HFFc6 (cell line): Measurements from ENCODE around the gene DPYSL4. TPM values are rescaled to one million over a fixed set of nuclear protein-coding genes. Genes with fewer than 3 reads are reported as not detected.

ENCODE experiments used
- DNase-seq: peaks from one replicate; pipeline ENCODE4 v3.0.0-alpha.2; 2018
- H3K27ac Mint-ChIP-seq: 2 replicates; pipeline ENCODE4 v1.8.0; 2020; ENCODE audit warnings: mild to moderate bottlenecking, mixed read lengths
- H3K27me3 Mint-ChIP-seq: 2 replicates; pipeline ENCODE4 v1.8.0; 2021; ENCODE audit warnings: mild to moderate bottlenecking, moderate library complexity, mixed read lengths; ENCODE audit not compliant: insufficient read depth
- H3K36me3 Mint-ChIP-seq: 2 replicates; pipeline ENCODE4 v1.8.0; 2021; ENCODE audit warnings: low read depth, mixed read lengths
- H3K4me1 Mint-ChIP-seq: 2 replicates; pipeline ENCODE4 v1.8.0; 2020; ENCODE audit warnings: low read depth, mixed read lengths
- H3K4me3 Mint-ChIP-seq: 2 replicates; pipeline ENCODE4 v1.8.0; 2020; ENCODE audit warnings: mild to moderate bottlenecking, moderate library complexity, mixed read lengths
- H3K9me3 Mint-ChIP-seq: 2 replicates; pipeline ENCODE4 v1.8.0; 2020; ENCODE audit warnings: mild to moderate bottlenecking, mixed read lengths
- CTCF ChIP-seq: fragments of 200-600 bp; sonication (generic); IDR thresholded peaks from 2 replicates; pipeline ENCODE4 v1.5.0; 2021; ENCODE audit warnings: antibody characterized with exemption, mild to moderate bottlenecking
- long read RNA-seq: library from polyadenylated mRNA; unstranded; transcript quantifications from one replicate; pipeline ENCODE4 v2.0.0, GENCODE V29; 2019
- total RNA-seq, 6 experiments: library from RNA; stranded (reverse); fragmentation: NEBNext Ultra II Directional; extraction: Animal tissue kit (Norgen Biotek cat#: 25700); gene quantifications; 2 replicates in 1 of 6; 3 replicates in 5 of 6; pipeline ENCODE4 v1.2.3, GENCODE V29; 2021

Gene DPYSL4
- 1 to 10 TPM in 2 of 6 experiments, under 1 TPM in 4; 0.13 to 2.4 (median 0.34) TPM for total RNA-seq
- long read RNA-seq, partial matches to known transcripts = 0 of 1 reads
- long read RNA-seq, other reads (novel, unspliced or antisense) = 1 of 1 reads

GRCh38 chr10:132186488-132187429 lies at the start of gene DPYSL4:
DPYSL4 (plus strand) TSS chr10:132186948; CDS start chr10:132187064, 116 bp downstream.
- Mint-ChIP-seq H3K36me3 (no peaks in the 10 kb centered on the region), H3K4me3 (no peak within 1 kb of the TSS), H3K4me1 (no peaks in the 10 kb centered on the region), H3K27me3 (peaks cover 37% of the 10 kb centered on the region), H3K9me3 (no peaks in the 10 kb centered on the region; the same call in 1 of the 2 replicates), H3K27ac (no peak within 1 kb of the TSS)
- DNase-seq = no peak
- TF ChIP-seq CTCF = no peak

- no peak overlapping the region for H3K27ac Mint-ChIP-seq
- no peak for DNase-seq
- TF ChIP-seq CTCF = no peak
Measured at GRCh38 chr10:132137111-132138072, 49.4 kb upstream of the DPYSL4 start.

GRCh38 chr10:132138133-132138532 lies 48.6 kb upstream of the DPYSL4 start:
- no peak for DNase-seq
- no peak overlapping the region for H3K4me3 Mint-ChIP-seq

More at GRCh38 chr10:132137111-132138072, 49.4 kb upstream of the DPYSL4 start:
- H3K36me3 Mint-ChIP-seq = no peaks in the 10 kb centered on the region
- H3K4me1 Mint-ChIP-seq = no peaks in the 10 kb centered on the region
- H3K9me3 Mint-ChIP-seq = no peaks in the 10 kb centered on the region; the same call in 1 of the 2 replicates
- no peak overlapping the region for H3K4me3 Mint-ChIP-seq
- H3K27me3 Mint-ChIP-seq = peaks cover 11% of the 10 kb centered on the region

GRCh38 chr10:132138596-132138995 lies 48.2 kb upstream of the DPYSL4 start:
- H3K4me3 Mint-ChIP-seq = no peak overlapping the region
- no peaks in the 10 kb centered on the region for H3K36me3 Mint-ChIP-seq
- DNase-seq = no peak
- no peak for TF ChIP-seq CTCF
- H3K9me3 Mint-ChIP-seq = no peaks in the 10 kb centered on the region; the same call in 1 of the 2 replicates
- H3K4me1 Mint-ChIP-seq = no peaks in the 10 kb centered on the region
- peaks cover 12% of the 10 kb centered on the region for H3K27me3 Mint-ChIP-seq
- H3K27ac Mint-ChIP-seq = no peak overlapping the region

More at GRCh38 chr10:132138133-132138532, 48.6 kb upstream of the DPYSL4 start:
- H3K27me3 Mint-ChIP-seq = peaks cover 12% of the 10 kb centered on the region
- no peak overlapping the region for H3K27ac Mint-ChIP-seq
- H3K36me3 Mint-ChIP-seq = no peaks in the 10 kb centered on the region
- no peak for TF ChIP-seq CTCF
- no peaks in the 10 kb centered on the region; the same call in 1 of the 2 replicates for H3K9me3 Mint-ChIP-seq
- H3K4me1 Mint-ChIP-seq = no peaks in the 10 kb centered on the region

GRCh38 chr10:132139526-132139925 lies 47.2 kb upstream of the DPYSL4 start:
- Mint-ChIP-seq H3K4me3 (no peak overlapping the region), H3K9me3 (no peaks in the 10 kb centered on the region; the same call in 1 of the 2 replicates)
- no peak for DNase-seq

More at GRCh38 chr10:132139526-132139925, 47.2 kb upstream of the DPYSL4 start:
- Mint-ChIP-seq H3K27ac (no peak overlapping the region), H3K36me3 (no peaks in the 10 kb centered on the region), H3K4me1 (no peaks in the 10 kb centered on the region), H3K27me3 (peaks cover 15% of the 10 kb centered on the region)
- TF ChIP-seq CTCF = no peak
